HCT116 (cell line): ENCODE results near the gene ASB15. TPM values are rescaled to one million over a fixed set of nuclear protein-coding genes. Genes with fewer than 3 reads are reported as not detected.

Experiments
- ATAC-seq: fragments of 200-7000 bp; cut with Tn5 transposase; 2 replicates; pipeline ENCODE4 v1.9.1; 2020; ENCODE audit warnings: mild to moderate bottlenecking, moderate library complexity
- BruUV-seq: library from RNA; stranded (reverse); fragments of 400-500 nt; replicated peaks from 2 replicates; lab custom pipeline; 2021; lab: Mats Ljungman, UMichigan
- CTCF ChIA-PET: fragments of 300-600 bp; sonication (Branson Sonifier 250); formaldehyde crosslinking; loops from one replicate; lab custom pipeline; 2021; ENCODE audit warnings: antibody characterized with exemption; lab: Charles Lee
- POLR2A ChIA-PET: fragments of 300-600, 350-600 bp; sonication (Branson Sonifier 250); formaldehyde crosslinking; loops from one replicate; lab custom pipeline; 2021; ENCODE audit warnings: antibody characterized with exemption; lab: Charles Lee
- RAD21 ChIA-PET, 2 experiments: fragments of 300-600 bp; sonication (Branson Sonifier 250); formaldehyde crosslinking; loops; one replicate each; lab custom pipeline; 2023; ENCODE audit warnings: low total read pairs in 2 of 2; ENCODE audit not compliant: uncharacterized antibody in 2 of 2, unreplicated experiment in 2 of 2, low non-redundant PET in 1 of 2; lab: Charles Lee
- DNase-seq: peaks from one replicate; pipeline ENCODE4 v3.0.0-alpha.2; 2010; ENCODE audit warnings: low read depth, low spot score
- H2AFZ ChIP-seq: fragments of 200-600 bp; shearing (Covaris generic), sonication (generic); 2 replicates; pipeline ENCODE4 v1.6.1; 2017; ENCODE audit warnings: low read depth, mixed run types, mixed read lengths, antibody characterized with exemption, low read length; ENCODE audit not compliant: poor library complexity, severe bottlenecking
- H3K27ac ChIP-seq: 2 replicates; pipeline ENCODE4 v1.5.1; 2012; ENCODE audit warnings: low read depth, low read length
- H3K27me3 ChIP-seq: fragments of 200-600 bp; sonication (generic); 2 replicates; pipeline ENCODE4 v1.6.1; 2016; ENCODE audit warnings: mixed run types, low read length, mixed read lengths; ENCODE audit not compliant: insufficient read depth
- H3K36me3 ChIP-seq, 2 experiments: fragments of 200-500 bp in 1 of 2; fragments of 200-600 bp in 1 of 2; sonication (Bioruptor generic) in 1 of 2; sonication (generic) in 1 of 2; 2 replicates each; pipeline versions ENCODE4 v1.5.1 to v1.6.1; 2014 to 2016; ENCODE audit warnings: low read length in 2 of 2, inconsistent platforms in 1 of 2, mixed read lengths in 1 of 2, mixed run types in 1 of 2; ENCODE audit not compliant: insufficient read depth in 2 of 2, control insufficient read depth in 1 of 2
- H3K4me1 ChIP-seq, 2 experiments: fragments of 200-600 bp in 1 of 2; sonication (generic) in 1 of 2; 2 replicates each; pipeline versions ENCODE4 v1.5.1 to v1.6.1; 2012 to 2017; ENCODE audit warnings: low read length in 2 of 2, inconsistent platforms in 1 of 2, mild to moderate bottlenecking in 1 of 2, mixed read lengths in 1 of 2, mixed run types in 1 of 2, moderate library complexity in 1 of 2; ENCODE audit not compliant: insufficient read depth in 2 of 2, control insufficient read depth in 1 of 2
- H3K4me2 ChIP-seq: fragments of 200-600 bp; sonication (generic); 2 replicates; pipeline ENCODE4 v1.6.1; 2017; ENCODE audit warnings: mixed run types, low read length, mixed read lengths
- H3K4me3 ChIP-seq, 2 experiments: fragments of 200-600 bp in 1 of 2; sonication (generic) in 1 of 2; replicated peaks in 1 of 2; 2 replicates each; pipeline ENCODE4 v1.5.1; 2011 to 2016; ENCODE audit warnings: low read length in 2 of 2, control low read depth in 1 of 2, low read depth in 1 of 2, mild to moderate bottlenecking in 1 of 2, mixed read lengths in 1 of 2, mixed run types in 1 of 2
- H3K79me2 ChIP-seq: fragments of 200-600 bp; sonication (generic); 2 replicates; pipeline ENCODE4 v1.6.1; 2017; ENCODE audit warnings: mild to moderate bottlenecking, mixed run types, low read length, moderate library complexity, mixed read lengths; ENCODE audit not compliant: insufficient read depth
- H3K9ac ChIP-seq: fragments of 200-600 bp; sonication (generic); 2 replicates; pipeline ENCODE4 v1.6.1; 2016; ENCODE audit warnings: low read length, mixed read lengths
- H3K9me2 ChIP-seq: fragments of 200-600 bp; sonication (generic), shearing (Covaris generic); 2 replicates; pipeline ENCODE4 v1.6.1; 2017; ENCODE audit warnings: mixed run types, mild to moderate bottlenecking, moderate library complexity; ENCODE audit not compliant: insufficient read depth
- H3K9me3 ChIP-seq, 2 experiments: fragments of 200-500 bp in 1 of 2; fragments of 200-600 bp in 1 of 2; sonication (Bioruptor generic) in 1 of 2; sonication (generic) in 1 of 2; 2 replicates each; pipeline ENCODE4 v1.6.1; 2014 to 2017; ENCODE audit warnings: low read length in 2 of 2, mixed read lengths in 2 of 2, inconsistent platforms in 1 of 2, low read depth in 1 of 2, mild to moderate bottlenecking in 1 of 2, mixed run types in 1 of 2, moderate library complexity in 1 of 2; ENCODE audit not compliant: control insufficient read depth in 1 of 2, insufficient read depth in 1 of 2
- H4K20me1 ChIP-seq: fragments of 200-600 bp; sonication (generic), shearing (Covaris generic); 2 replicates; pipeline ENCODE4 v1.6.1; 2017; ENCODE audit warnings: mixed run types, mild to moderate bottlenecking, moderate library complexity; ENCODE audit not compliant: insufficient read depth
- CEBPB ChIP-seq: IDR thresholded peaks from 2 replicates; pipeline ENCODE4 v1.6.1; 2012; ENCODE audit warnings: low read depth
- EGR1 ChIP-seq: IDR thresholded peaks from 2 replicates; pipeline ENCODE4 v1.6.1; 2012; ENCODE audit warnings: low read depth
- ELF1 ChIP-seq: IDR thresholded peaks from 2 replicates; pipeline ENCODE4 v1.6.1; 2012; ENCODE audit warnings: low read depth, borderline replicate concordance
- EZH2 ChIP-seq: fragments of 200-600 bp; sonication (generic); IDR thresholded peaks from 2 replicates; pipeline ENCODE4 v1.6.1; 2017; ENCODE audit warnings: antibody characterized with exemption, mixed run types
- EZH2phosphoT487 ChIP-seq: fragments of 200-600 bp; IDR thresholded peaks from 2 replicates; pipeline ENCODE4 v1.6.1; 2018; ENCODE audit warnings: antibody characterized with exemption, borderline replicate concordance
- FOSL1 ChIP-seq: IDR thresholded peaks from 2 replicates; pipeline ENCODE4 v1.6.1; 2012; ENCODE audit warnings: low read depth
- SIN3A ChIP-seq: IDR thresholded peaks from 2 replicates; pipeline ENCODE4 v1.6.1; 2012; ENCODE audit warnings: low read depth
- SP1 ChIP-seq: IDR thresholded peaks from 2 replicates; pipeline ENCODE4 v1.6.1; 2012; ENCODE audit warnings: low read depth
- SRF ChIP-seq: IDR thresholded peaks from 2 replicates; pipeline ENCODE4 v1.6.1; 2012; ENCODE audit warnings: low read depth
- TCF7L2 ChIP-seq: IDR thresholded peaks from 2 replicates; pipeline ENCODE4 v1.7.0; 2011; ENCODE audit warnings: borderline replicate concordance, inconsistent platforms; ENCODE audit not compliant: insufficient read depth, insufficient read length; ENCODE audit errors: extremely low read depth
- ZFX ChIP-seq: fragments of 450-650 bp; IDR thresholded peaks from 2 replicates; pipeline ENCODE4 v1.6.1; 2017
- ZNF274 ChIP-seq: fragments of 200-500 bp; sonication (Bioruptor generic); IDR thresholded peaks from 2 replicates; pipeline ENCODE4 v1.6.1; 2014; ENCODE audit warnings: mild to moderate bottlenecking, low read depth, low read length, inconsistent platforms
- intact Hi-C: fragments of 100-400 bp; cut with micrococcal nuclease; formaldehyde crosslinking; loops from 2 replicates; pipeline ENCODE4 v1.10.0; 2022
- total RNA-seq: library from RNA; stranded (reverse); gene quantifications from one replicate; pipeline ENCODE4 v1.2.1, GENCODE V29; 2021; ENCODE audit not compliant: unreplicated experiment
- TF ChIP-seq, protein P1 (sequence below): IDR thresholded peaks from 2 replicates; pipeline ENCODE4 v1.6.1; 2012
- TF ChIP-seq, protein P2 (sequence below): IDR thresholded peaks from 2 replicates; pipeline ENCODE4 v1.6.1; 2011; ENCODE audit warnings: mild to moderate bottlenecking, low read length, moderate library complexity; ENCODE audit not compliant: insufficient replicate concordance; ENCODE audit errors: extremely low read depth
- TF ChIP-seq, protein P3 (sequence below): IDR thresholded peaks from 2 replicates; pipeline ENCODE4 v1.6.1; 2012
- TF ChIP-seq, protein P4 (sequence below): IDR thresholded peaks from 2 replicates; pipeline ENCODE4 v1.6.1; 2012; ENCODE audit warnings: low read depth

Gene ASB15
- total RNA-seq, 1 experiment from 2014 or later: not detected

DNA sequence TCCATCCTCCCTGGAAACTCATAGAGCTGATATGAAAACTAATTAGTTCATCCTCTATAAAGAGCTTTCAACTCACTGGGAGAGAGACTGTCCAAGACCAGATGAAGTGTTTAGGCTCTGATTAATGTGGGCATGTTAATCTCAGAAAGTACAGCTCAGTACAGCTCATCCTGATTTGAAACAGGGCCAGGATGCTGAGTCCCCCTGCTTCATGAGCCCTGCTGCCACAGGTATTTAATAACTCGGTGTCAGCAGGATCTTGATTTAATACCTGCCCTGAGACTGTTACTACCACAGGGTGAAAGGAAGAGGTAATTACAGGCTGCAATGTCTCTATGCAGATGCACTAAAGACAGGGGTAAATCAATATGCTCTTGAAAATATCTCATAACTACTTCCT lies 64.9 kb downstream of the ASB15 start:
- no TSS peak for BruUV-seq
- Histone ChIP-seq H3K27ac (no peak overlapping the region), H3K9me3 (no peaks in the 10 kb centered on the region), H3K4me3 (no peak overlapping the region), H3K9ac (no peak overlapping the region), H2AFZ (no peak overlapping the region), H4K20me1 (no peaks in the 10 kb centered on the region), H3K79me2 (no peaks in the 10 kb centered on the region), H3K27me3 (no peaks in the 10 kb centered on the region), H3K4me1 (no peaks in the 10 kb centered on the region), H3K9me2 (no peaks in the 10 kb centered on the region), H3K4me2 (no peak overlapping the region), H3K36me3 (no peaks in the 10 kb centered on the region)
- RAD21 ChIA-PET: no interaction called here
- CTCF ChIA-PET: no interaction called here
- DNase-seq (no peak), ATAC-seq (no peak)
- TF ChIP-seq, protein P1, sequence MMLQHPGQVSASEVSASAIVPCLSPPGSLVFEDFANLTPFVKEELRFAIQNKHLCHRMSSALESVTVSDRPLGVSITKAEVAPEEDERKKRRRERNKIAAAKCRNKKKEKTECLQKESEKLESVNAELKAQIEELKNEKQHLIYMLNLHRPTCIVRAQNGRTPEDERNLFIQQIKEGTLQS: no peak
- TF ChIP-seq ZFX (no peak), EGR1 (no peak), EZH2 (no peak)
- intact Hi-C loops: no loop called here
- POLR2A ChIA-PET: no interaction called here

DNA sequence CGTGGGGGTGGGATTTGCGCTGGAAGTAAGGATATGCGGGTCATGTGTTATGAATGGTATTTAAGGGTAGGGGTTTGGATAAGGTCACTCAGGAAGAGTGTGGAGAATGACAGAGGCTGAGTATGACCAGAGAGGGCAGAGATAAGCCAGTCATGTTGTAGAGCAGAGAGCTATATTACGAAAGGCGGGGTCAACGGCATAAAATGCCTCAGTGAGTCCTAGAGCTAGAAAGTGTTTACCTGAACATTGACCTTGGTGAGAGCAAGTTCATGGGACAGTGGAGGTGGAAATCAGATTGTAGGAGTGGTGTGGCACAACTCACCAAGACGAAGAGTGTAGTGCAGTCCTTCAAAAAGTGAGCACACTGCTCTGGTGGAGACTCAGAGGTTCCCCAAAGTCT lies 67.9 kb downstream of the ASB15 start:
- BruUV-seq: no TSS peak
- CTCF ChIA-PET: no interaction called here
- no peaks in the 10 kb centered on the region for H3K9me2 ChIP-seq

More for the DNA sequence above, 67.9 kb downstream of the ASB15 start:
- Histone ChIP-seq H3K27me3 (no peaks in the 10 kb centered on the region), H3K27ac (no peak overlapping the region), H3K4me2 (no peak overlapping the region), H3K36me3 (no peaks in the 10 kb centered on the region), H3K9ac (no peak overlapping the region), H3K79me2 (no peaks in the 10 kb centered on the region), H4K20me1 (no peaks in the 10 kb centered on the region), H3K4me3 (no peak overlapping the region), H2AFZ (no peak overlapping the region), H3K4me1 (no peaks in the 10 kb centered on the region), H3K9me3 (no peaks in the 10 kb centered on the region)
- ATAC-seq (no peak), DNase-seq (no peak)
- ChIA-PET RAD21 (no interaction called here), POLR2A (no interaction called here)
- intact Hi-C loops: no loop called here
- TF ChIP-seq ELF1: no peak
- TF ChIP-seq EZH2phosphoT487: no peak
- TF ChIP-seq, protein P2, sequence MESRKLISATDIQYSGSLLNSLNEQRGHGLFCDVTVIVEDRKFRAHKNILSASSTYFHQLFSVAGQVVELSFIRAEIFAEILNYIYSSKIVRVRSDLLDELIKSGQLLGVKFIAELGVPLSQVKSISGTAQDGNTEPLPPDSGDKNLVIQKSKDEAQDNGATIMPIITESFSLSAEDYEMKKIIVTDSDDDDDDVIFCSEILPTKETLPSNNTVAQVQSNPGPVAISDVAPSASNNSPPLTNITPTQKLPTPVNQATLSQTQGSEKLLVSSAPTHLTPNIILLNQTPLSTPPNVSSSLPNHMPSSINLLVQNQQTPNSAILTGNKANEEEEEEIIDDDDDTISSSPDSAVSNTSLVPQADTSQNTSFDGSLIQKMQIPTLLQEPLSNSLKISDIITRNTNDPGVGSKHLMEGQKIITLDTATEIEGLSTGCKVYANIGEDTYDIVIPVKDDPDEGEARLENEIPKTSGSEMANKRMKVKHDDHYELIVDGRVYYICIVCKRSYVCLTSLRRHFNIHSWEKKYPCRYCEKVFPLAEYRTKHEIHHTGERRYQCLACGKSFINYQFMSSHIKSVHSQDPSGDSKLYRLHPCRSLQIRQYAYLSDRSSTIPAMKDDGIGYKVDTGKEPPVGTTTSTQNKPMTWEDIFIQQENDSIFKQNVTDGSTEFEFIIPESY: no peak
- TF ChIP-seq, protein P3, sequence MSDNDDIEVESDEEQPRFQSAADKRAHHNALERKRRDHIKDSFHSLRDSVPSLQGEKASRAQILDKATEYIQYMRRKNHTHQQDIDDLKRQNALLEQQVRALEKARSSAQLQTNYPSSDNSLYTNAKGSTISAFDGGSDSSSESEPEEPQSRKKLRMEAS: no peak
- TF ChIP-seq SP1: no peak
- no peak for TF ChIP-seq TCF7L2
- TF ChIP-seq ZNF274: no peak
- no peak for TF ChIP-seq EGR1
- TF ChIP-seq, protein P1: no peak
- TF ChIP-seq, protein P4, sequence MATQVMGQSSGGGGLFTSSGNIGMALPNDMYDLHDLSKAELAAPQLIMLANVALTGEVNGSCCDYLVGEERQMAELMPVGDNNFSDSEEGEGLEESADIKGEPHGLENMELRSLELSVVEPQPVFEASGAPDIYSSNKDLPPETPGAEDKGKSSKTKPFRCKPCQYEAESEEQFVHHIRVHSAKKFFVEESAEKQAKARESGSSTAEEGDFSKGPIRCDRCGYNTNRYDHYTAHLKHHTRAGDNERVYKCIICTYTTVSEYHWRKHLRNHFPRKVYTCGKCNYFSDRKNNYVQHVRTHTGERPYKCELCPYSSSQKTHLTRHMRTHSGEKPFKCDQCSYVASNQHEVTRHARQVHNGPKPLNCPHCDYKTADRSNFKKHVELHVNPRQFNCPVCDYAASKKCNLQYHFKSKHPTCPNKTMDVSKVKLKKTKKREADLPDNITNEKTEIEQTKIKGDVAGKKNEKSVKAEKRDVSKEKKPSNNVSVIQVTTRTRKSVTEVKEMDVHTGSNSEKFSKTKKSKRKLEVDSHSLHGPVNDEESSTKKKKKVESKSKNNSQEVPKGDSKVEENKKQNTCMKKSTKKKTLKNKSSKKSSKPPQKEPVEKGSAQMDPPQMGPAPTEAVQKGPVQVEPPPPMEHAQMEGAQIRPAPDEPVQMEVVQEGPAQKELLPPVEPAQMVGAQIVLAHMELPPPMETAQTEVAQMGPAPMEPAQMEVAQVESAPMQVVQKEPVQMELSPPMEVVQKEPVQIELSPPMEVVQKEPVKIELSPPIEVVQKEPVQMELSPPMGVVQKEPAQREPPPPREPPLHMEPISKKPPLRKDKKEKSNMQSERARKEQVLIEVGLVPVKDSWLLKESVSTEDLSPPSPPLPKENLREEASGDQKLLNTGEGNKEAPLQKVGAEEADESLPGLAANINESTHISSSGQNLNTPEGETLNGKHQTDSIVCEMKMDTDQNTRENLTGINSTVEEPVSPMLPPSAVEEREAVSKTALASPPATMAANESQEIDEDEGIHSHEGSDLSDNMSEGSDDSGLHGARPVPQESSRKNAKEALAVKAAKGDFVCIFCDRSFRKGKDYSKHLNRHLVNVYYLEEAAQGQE: no peak
- TF ChIP-seq CEBPB: no peak
- no peak for TF ChIP-seq SRF
- TF ChIP-seq SIN3A: no peak
- TF ChIP-seq FOSL1: no peak
